ENCODE data around the gene CEACAM8.

DNA sequence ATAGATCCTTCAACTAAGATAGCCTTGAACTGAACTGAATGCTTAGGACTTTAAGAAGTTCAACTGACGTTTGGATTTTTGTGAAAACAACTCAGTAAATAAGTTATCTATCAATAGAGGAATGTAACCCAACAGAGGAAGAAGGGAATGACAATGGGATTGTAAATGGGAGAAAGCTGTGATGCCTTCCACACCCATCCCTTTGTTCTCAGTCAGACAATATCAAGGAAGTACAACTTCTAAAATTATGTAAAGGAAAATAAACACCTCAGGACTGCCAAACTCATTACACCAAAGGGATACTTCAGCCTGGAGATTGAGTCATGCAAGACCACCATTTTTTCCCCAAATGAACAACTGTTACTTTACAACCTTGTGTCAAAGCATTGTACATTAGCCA is 21.1 kb downstream of the CEACAM8 start:
- no peak for TF ChIP-seq POLR2A (IDR thresholded peaks at IDR 0.05)
- TF ChIP-seq, protein P1, sequence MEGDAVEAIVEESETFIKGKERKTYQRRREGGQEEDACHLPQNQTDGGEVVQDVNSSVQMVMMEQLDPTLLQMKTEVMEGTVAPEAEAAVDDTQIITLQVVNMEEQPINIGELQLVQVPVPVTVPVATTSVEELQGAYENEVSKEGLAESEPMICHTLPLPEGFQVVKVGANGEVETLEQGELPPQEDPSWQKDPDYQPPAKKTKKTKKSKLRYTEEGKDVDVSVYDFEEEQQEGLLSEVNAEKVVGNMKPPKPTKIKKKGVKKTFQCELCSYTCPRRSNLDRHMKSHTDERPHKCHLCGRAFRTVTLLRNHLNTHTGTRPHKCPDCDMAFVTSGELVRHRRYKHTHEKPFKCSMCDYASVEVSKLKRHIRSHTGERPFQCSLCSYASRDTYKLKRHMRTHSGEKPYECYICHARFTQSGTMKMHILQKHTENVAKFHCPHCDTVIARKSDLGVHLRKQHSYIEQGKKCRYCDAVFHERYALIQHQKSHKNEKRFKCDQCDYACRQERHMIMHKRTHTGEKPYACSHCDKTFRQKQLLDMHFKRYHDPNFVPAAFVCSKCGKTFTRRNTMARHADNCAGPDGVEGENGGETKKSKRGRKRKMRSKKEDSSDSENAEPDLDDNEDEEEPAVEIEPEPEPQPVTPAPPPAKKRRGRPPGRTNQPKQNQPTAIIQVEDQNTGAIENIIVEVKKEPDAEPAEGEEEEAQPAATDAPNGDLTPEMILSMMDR (IDR thresholded peaks at IDR 0.05) = no peak
- no peak for TF ChIP-seq EP300 (IDR thresholded peaks at IDR 0.05; ENCODE audit: low read depth)

Measured in transverse colon (tissue), 3 donors.